Pancreas (tissue), 10 donors: ENCODE measurements around the gene SPAG9. TPM values are rescaled to one million over a fixed set of nuclear protein-coding genes. Genes with fewer than 3 reads are reported as not detected.
A peak's percentile ranks its signal among the peaks of the same experiment; 100 is the strongest.

Experiments
- ATAC-seq, 4 donors: fragments of 200-7000 bp; cut with Tn5 transposase; one replicate each; pipeline versions ENCODE4 v1.8.0 to v1.9.1; 2020; ENCODE audit warnings: mild to moderate bottlenecking in 4 of 4, moderate library complexity in 4 of 4
- DNase-seq, 6 donors: peaks; one replicate each; pipeline ENCODE4 v3.0.0-alpha.2; 2020
- FAIRE-seq: peaks from 2 replicates; lab custom pipeline; 2012; peaks lifted over from hg19 to GRCh38; lab: Jason Lieb, UNC
- H3K27ac ChIP-seq, 4 donors: fragments of 200-600 bp; sonication (generic); 1 replicate in 3 of 4; 2 replicates in 1 of 4; pipeline versions ENCODE4 v1.5.0 to v1.8.0; 2020
- H3K27me3 ChIP-seq, 4 donors: fragments of 200-600 bp; one replicate each; pipeline ENCODE4 v1.8.0; 2021
- H3K36me3 ChIP-seq, 3 donors: fragments of 200-600 bp; sonication (generic) in 1 of 3; one replicate each; pipeline versions ENCODE4 v1.5.0 to v1.8.0; 2020 to 2021
- H3K4me1 ChIP-seq, 3 donors: fragments of 200-600 bp; one replicate each; pipeline ENCODE4 v1.8.0; 2021
- H3K4me3 ChIP-seq, 4 donors: fragments of 200-600 bp; sonication (generic) in 2 of 4; one replicate each; pipeline versions ENCODE4 v1.5.0 to v1.8.0; 2020 to 2021
- H3K9me3 ChIP-seq, 4 donors: fragments of 200-600 bp; one replicate each; pipeline ENCODE4 v1.8.0; 2021
- WGBS, 2 donors: extraction: QIAGEN DNeasy Blood & Tissue Kit; methylation state at CpG; one replicate each; pipeline ENCODE4 v1.1.7; 2013; 5-methylcytosine and 5-hydroxymethylcytosine counted together
- intact Hi-C, 3 donors: fragments of 100-400 bp; cut with DNase I; formaldehyde crosslinking; loops; one replicate each; pipeline versions ENCODE4 v1.11.1 to v1.14.2; 2022
- polyA plus RNA-seq, 2 donors: library from polyadenylated mRNA; stranded (reverse); fragments of 200-250 nt; gene quantifications; one replicate each; pipeline ENCODE4 v1.2.3, GENCODE V29; 2013
- total RNA-seq, 6 donors: library from RNA; stranded (reverse); fragmentation: NEBNext Ultra II Directional in 4 of 6; extraction: Animal tissue kit (Norgen Biotek cat#: 25700) in 4 of 6; gene quantifications; one replicate each; pipeline versions ENCODE4 v1.2.1 to v1.2.4, GENCODE V29; 2021 to 2023
- TF ChIP-seq, protein P1 (sequence below), 4 donors: fragments of 200-600 bp; sonication (generic) in 3 of 4; IDR thresholded peaks; one replicate each; pipeline versions ENCODE4 v1.5.0 to v1.8.0; 2021; ENCODE audit warnings: antibody characterized with exemption in 4 of 4
- donor health status: healthy with polysubstance abuse.
- donor health status: DM: no; HTN: no; CAD: no; lungs with moderate emphysema.
- donor health status: DM: no; HTN: no; CAD: no.
- donor health status: control.
- donor health status: control.
- donor health status: Bipolar disorder and iron deficiency.
- donor health status: DM: yes; HTN: yes; CAD: no.
- donor health status: DM: no; HTN: no; CAD: no.
- donor health status: DM: no; HTN: no; CAD: no.
- donor health status: DM: yes; HTN: yes; CAD: no.

Gene SPAG9
- total and polyA plus RNA-seq, 8 donors, result 18.7 to 56.1 (median 39.7) TPM

DNA sequence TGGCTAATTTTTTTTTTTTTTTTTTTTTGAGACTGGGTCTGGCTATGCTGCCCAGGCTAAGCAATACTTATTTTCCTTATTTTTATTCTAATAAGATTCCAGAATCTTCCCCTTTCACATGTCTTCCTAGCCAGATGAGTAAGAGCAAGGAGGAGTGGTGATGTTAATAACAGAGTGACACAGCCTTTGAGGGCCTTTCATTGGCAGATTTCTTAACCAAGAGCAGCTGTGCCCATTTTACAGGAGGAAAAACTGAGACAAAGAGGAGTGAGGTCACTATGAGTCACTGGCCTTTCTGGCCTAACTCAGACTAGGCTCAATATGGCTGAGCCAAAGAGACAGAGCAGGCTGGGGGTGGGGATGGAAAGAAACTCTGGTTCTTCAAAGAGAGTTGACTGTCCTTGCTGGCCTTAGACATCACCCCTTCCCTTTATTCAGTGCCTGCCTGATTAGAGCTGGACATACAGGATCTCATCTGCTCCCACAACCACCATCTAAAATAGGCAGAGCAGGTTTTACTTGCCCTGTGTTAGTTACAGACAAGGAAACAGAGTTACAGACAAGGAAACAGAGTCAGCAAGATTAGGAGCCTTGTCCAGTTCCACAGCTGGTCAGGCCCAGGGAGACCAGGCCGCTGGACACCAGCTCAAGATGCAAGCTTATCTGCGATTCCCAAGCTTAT lies 204.5 kb downstream of the SPAG9 start:
- DNase-seq (peak in 1 of 6 donors; percentile 22), ATAC-seq (no peak), FAIRE-seq (no peak)
- TF ChIP-seq, protein P1, sequence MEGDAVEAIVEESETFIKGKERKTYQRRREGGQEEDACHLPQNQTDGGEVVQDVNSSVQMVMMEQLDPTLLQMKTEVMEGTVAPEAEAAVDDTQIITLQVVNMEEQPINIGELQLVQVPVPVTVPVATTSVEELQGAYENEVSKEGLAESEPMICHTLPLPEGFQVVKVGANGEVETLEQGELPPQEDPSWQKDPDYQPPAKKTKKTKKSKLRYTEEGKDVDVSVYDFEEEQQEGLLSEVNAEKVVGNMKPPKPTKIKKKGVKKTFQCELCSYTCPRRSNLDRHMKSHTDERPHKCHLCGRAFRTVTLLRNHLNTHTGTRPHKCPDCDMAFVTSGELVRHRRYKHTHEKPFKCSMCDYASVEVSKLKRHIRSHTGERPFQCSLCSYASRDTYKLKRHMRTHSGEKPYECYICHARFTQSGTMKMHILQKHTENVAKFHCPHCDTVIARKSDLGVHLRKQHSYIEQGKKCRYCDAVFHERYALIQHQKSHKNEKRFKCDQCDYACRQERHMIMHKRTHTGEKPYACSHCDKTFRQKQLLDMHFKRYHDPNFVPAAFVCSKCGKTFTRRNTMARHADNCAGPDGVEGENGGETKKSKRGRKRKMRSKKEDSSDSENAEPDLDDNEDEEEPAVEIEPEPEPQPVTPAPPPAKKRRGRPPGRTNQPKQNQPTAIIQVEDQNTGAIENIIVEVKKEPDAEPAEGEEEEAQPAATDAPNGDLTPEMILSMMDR (IDR thresholded peaks at IDR 0.05), result no peak
- WGBS, 2 donors, result 53 to 65% methylated on average over 2 of the region's 2 CpGs
- Histone ChIP-seq H3K4me1 (peaks cover 60 to 63% (median 62%) of the 10 kb centered on the region in 3 donors), H3K4me3 (no peak overlapping the region), H3K27me3 (no peaks in the 10 kb centered on the region), H3K9me3 (no peaks in the 10 kb centered on the region), H3K36me3 (no peaks in the 10 kb centered on the region), H3K27ac (peak overlapping the region; percentile 74 to 90 (median 88))
- intact Hi-C loops, result loop anchor here in 1 of 3 donors (10.0 kb wide), 1 partner anchor 51 kb away; the partner anchor contains the start of gene TOB1

DNA sequence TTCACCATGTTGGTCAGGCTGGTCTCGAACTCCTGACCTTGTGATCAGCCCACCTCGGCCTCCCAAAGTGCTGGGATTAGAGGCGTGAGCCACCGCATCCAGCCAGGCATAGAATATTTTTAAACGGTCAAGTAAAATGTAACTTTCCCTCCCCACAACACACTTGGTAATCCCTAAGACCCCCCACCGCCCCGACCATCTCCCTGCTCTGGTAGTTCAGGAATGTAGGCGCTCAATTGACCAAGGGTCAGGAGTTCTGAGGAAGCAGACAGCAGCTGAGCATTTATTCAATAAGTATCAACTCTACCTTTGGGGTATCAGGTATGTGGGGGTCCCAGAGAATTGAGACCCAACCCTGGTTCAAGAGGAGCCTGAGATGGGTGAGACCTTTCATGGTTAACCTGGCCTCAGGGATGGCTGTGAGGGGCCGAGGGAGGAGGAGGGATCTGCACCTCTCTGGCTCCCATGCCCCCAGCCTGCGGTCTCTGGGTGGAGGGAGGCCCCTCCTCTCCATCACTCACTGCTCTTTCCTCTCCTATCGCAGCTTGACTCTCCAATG lies 206.1 kb downstream of the SPAG9 start:
- peaks cover 67 to 73% (median 70%) of the 10 kb centered on the region in 3 donors for H3K4me1 ChIP-seq
- WGBS, 2 donors, result 62 to 63% methylated on average over 11 of the region's 11 CpGs
- no peaks in the 10 kb centered on the region for H3K36me3 ChIP-seq
- peak overlapping the region; percentile 74 to 90 (median 88) for H3K27ac ChIP-seq
- H3K4me3 ChIP-seq, result no peak overlapping the region
- H3K27me3 ChIP-seq, result no peaks in the 10 kb centered on the region
- H3K9me3 ChIP-seq, result no peaks in the 10 kb centered on the region
- TF ChIP-seq, protein P1 (IDR thresholded peaks at IDR 0.05), result no peak
- intact Hi-C loops, result loop anchor here in 1 of 3 donors (10.0 kb wide), 1 partner anchor 50 kb away; the partner anchor contains the start of gene TOB1
- DNase-seq (no peak), FAIRE-seq (no peak), ATAC-seq (peak; percentile 2 to 27 (median 16))

DNA sequence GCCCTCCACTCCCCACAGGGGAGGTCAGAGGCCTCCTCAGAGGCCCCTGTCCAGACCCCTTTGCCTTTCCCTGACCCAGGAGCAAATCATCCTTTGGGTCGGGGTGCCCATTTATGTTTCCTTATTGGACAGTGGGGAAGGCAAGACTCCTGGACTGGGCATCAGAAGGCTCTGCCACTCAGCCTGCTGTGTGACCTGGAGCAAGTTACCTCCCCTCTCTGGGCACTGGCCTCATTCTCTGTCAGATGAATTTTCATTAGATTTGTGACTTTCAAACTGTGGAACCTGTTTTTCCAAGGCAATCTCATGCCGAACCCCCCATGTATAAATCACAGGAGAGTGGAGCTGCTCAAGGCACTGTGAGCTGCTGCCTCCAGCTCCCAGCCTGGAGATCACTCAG lies 207.5 kb downstream of the SPAG9 start:
- Histone ChIP-seq H3K4me1 (peaks cover 63 to 74% (median 69%) of the 10 kb centered on the region in 3 donors), H3K4me3 (no peak overlapping the region), H3K27ac (peak overlapping the region in 1 of 4 donors; percentile 90), H3K27me3 (no peaks in the 10 kb centered on the region), H3K36me3 (no peaks in the 10 kb centered on the region), H3K9me3 (no peaks in the 10 kb centered on the region)
- TF ChIP-seq, protein P1 (IDR thresholded peaks at IDR 0.05), result no peak
- 71 to 80% methylated on average over 2 of the region's 2 CpGs for WGBS, 2 donors
- ATAC-seq (no peak), DNase-seq (no peak), FAIRE-seq (no peak)
- intact Hi-C loops, result loop anchor here in 1 of 3 donors (10.0 kb wide), 1 partner anchor 48 kb away; the partner anchor contains the start of gene TOB1

Other genes with a start within 250 kb of the SPAG9 start
- 10 to 100 TPM; 15.6 to 49.1 (median 34.8) TPM for gene NME1, start 32.7 kb upstream of the SPAG9 start, total RNA-seq
- gene NME1, start 32.7 kb upstream of the SPAG9 start, polyA plus RNA-seq, result 10 to 100 TPM; 43.6 to 57.1 TPM
- gene NME2, start 45.5 kb upstream of the SPAG9 start, total RNA-seq, result 100 to 1,000 TPM; 137 to 315 (median 286) TPM
- 100 to 1,000 TPM; 263 to 371 TPM for gene NME2, start 45.5 kb upstream of the SPAG9 start, polyA plus RNA-seq
- 10 to 100 TPM in 1 of 6 donors, 1 to 10 TPM in 5; 5.7 to 12.6 (median 8.1) TPM for gene MBTD1, start 139.2 kb upstream of the SPAG9 start, total RNA-seq
- gene MBTD1, start 139.2 kb upstream of the SPAG9 start, polyA plus RNA-seq, result 1 to 10 TPM; 5.6 to 7.7 TPM
- gene UTP18, start 139.7 kb upstream of the SPAG9 start, total RNA-seq, result 10 to 100 TPM in 5 of 6 donors, 1 to 10 TPM in 1; 9.9 to 18.3 (median 13.9) TPM
- 10 to 100 TPM in 1 of 2 donors, 1 to 10 TPM in 1; 8.8 to 20.8 TPM for gene UTP18, start 139.7 kb upstream of the SPAG9 start, polyA plus RNA-seq